GM20000 (cell line): ENCODE results near the gene DTNB.

Experiments
- DNase-seq: peaks from one replicate; pipeline ENCODE4 v3.0.0; 2012; ENCODE audit warnings: low spot score
- TF ChIP-seq, protein P1 (sequence below): IDR thresholded peaks from 2 replicates; pipeline ENCODE4 v1.5.1; 2012; ENCODE audit warnings: mild to moderate bottlenecking, control low read depth; ENCODE audit errors: extremely low read depth, missing control alignments

Gene DTNB

DNA sequence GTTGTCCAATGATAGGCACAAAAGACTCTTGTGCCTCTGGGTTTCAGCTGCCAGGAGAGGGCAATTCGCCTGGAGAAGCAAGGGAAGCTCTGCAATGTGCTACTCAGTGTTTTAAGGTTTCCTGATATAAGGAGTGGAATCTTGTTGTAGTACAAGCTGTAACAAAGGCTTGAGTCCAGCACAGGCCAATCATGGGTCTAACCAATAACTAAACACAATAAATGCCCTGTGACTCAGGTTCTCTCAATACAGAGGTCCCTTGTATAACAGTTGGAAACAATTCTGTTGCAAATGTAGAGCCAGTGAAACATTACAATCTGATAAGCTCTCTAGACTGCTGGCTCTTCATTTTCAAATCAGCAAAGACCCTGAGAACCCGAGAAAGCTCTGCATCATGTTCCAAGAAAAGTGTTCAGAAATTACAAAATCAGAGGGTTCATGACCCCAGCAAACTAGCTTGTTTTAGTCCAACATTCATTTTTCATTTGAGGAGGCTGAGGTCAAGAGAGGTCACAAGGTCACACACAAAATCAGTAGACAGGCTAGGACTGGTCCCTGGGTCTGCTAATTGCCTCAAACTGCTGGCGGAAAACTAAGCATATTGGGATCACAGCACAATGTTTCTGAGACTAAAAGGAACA lies 272.7 kb downstream of the DTNB start:
- no peak for DNase-seq
- TF ChIP-seq, protein P1, sequence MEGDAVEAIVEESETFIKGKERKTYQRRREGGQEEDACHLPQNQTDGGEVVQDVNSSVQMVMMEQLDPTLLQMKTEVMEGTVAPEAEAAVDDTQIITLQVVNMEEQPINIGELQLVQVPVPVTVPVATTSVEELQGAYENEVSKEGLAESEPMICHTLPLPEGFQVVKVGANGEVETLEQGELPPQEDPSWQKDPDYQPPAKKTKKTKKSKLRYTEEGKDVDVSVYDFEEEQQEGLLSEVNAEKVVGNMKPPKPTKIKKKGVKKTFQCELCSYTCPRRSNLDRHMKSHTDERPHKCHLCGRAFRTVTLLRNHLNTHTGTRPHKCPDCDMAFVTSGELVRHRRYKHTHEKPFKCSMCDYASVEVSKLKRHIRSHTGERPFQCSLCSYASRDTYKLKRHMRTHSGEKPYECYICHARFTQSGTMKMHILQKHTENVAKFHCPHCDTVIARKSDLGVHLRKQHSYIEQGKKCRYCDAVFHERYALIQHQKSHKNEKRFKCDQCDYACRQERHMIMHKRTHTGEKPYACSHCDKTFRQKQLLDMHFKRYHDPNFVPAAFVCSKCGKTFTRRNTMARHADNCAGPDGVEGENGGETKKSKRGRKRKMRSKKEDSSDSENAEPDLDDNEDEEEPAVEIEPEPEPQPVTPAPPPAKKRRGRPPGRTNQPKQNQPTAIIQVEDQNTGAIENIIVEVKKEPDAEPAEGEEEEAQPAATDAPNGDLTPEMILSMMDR, result no peak

DNA sequence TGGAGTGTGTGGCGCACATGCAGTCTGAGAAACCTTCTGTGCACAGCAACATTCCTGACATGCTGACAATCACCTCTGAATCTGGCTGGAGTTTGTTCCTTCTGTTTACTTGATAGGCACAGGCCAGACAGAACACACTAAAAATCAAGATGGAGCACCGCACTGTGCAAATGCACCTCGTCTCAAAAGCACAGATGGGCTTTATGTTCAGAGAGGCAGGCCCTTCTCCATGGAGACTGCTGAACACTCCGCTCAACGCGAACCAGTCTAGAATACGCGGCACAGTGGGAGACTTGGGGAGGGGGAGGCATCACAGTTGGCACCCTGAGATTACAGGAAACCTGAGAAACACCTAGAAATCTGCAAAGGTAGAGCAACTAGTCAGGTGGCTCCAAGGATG lies 273.2 kb downstream of the DTNB start:
- DNase-seq, result no peak
- TF ChIP-seq, protein P1, result no peak

DNA sequence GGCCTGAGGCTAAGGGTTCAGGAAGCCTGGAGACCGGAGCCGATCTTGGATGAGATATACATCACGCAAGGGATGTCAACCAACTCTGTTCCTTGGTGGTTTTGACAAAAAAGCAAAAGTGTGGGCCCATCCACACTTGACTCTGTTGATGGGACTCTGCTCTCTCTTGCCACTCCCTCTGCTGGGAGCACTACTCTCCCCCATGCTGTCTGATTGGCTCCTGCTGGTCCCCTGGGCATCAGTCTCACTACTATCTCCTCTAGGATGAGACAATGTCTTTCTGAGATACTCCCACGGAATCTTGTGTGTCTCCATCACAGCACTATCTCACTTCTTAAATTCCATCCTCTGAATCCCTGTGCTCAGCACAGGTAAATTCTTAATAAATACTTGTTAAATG lies 274.8 kb downstream of the DTNB start:
- TF ChIP-seq, protein P1, result no peak
- no peak for DNase-seq

DNA sequence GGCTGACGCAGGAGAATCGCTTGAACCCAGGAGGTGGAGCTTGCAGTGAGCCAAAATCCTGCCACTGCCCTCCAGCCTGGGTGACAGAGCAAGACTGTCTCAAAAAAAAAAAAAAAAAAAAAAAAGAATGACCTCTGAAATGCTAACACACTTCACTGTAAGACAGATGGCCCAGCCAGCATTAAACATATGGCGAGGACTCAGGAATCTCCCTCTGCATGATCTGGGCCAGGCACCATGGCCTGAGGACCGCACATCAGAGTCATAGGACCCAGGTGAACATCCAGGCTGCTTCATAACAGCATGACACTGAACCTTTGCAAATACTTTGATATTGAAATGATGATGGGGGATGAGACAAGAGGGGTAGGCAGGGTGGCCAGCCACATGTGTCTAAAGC lies 275.6 kb downstream of the DTNB start:
- DNase-seq, result no peak
- TF ChIP-seq, protein P1, result no peak

DNA sequence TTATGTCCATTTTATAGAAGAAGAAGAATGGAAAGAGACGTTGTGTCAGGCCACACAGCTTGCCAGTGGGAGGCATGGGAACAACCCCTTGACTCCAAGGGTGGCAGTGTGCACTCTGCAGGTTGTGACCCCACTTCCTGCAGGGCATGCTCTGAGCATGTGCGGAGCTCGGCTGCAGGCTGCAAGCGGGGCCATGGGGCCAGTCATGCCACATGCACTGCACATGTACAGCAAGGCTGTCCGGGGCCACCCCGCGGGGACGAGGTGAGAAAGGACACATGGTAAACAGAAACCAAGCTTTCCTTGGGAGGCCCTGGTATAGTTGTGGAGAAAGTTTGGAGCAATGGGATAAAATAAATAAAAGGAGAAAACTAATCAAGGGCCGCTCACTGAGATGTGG lies 284.2 kb downstream of the DTNB start:
- TF ChIP-seq, protein P1, result no peak
- DNase-seq, result no peak

DNA sequence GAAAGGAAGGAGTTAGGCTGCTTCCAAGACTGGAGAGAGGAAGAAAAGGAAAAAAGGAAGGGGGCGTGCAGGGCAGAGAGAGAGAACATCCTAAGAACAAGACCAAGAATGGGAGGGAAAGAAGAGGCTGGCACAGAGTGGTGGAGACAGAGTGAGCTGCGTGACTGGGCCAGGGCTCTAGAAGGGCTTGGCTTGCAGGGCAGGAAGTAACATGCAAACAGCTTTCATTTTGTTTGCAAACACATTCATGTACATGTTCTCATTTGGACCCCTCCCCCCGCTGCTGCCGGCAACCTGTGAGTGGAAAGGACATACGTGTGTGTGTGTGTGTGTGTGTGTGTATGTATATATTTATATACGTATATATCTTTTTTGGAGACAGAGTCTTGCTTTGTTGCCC lies 284.9 kb downstream of the DTNB start:
- no peak for DNase-seq
- TF ChIP-seq, protein P1, result no peak

DNA sequence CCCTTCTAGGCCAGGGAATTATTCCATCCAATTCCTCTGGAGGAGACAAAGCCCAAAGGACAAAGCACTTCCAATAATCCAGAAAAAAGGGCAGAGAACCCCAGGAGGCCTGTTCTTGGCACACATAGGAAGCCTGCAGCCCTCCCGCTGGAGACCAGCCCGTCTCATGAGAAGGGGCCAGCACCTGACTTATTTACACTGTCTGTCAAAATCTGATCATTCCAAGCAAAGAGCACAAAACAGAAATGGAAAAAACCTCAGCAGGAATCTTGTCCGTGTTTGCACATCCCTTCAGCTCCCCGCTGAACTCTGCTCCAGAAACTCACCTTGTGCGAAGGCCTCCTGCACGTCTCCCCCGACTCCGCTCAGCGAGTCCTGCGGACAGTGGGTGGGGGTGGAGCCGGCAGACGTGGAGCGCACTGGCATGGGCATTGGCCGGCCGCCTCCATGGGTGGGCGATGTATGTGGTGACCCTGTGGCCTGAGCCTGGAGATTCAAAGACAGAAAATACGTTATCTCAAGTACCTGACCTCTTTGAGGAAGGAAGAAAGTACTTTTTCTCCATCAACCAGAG lies 285.4 kb downstream of the DTNB start:
- TF ChIP-seq, protein P1, result no peak
- no peak for DNase-seq
